GM12891 (cell line): Measurements from ENCODE around the gene CCL8.

Experiments used
- PAX5 ChIP-seq: IDR thresholded peaks from 2 replicates; pipeline ENCODE4 v1.6.1; 2011; ENCODE audit warnings: low read length, moderate library complexity, mild to moderate bottlenecking; ENCODE audit not compliant: insufficient read depth, severe bottlenecking
- POLR2A ChIP-seq: IDR thresholded peaks from 2 replicates; pipeline ENCODE4 v1.6.1; 2011; ENCODE audit warnings: low read depth, low read length, control low read depth
- POLR2AphosphoS5 ChIP-seq: IDR thresholded peaks from 2 replicates; pipeline ENCODE4 v1.6.1; 2011; ENCODE audit warnings: low read depth, low read length, control low read depth
- SPI1 ChIP-seq: IDR thresholded peaks from 2 replicates; pipeline ENCODE4 v1.6.1; 2011; ENCODE audit warnings: low read depth, low read length, control low read depth
- TAF1 ChIP-seq: IDR thresholded peaks from 2 replicates; pipeline ENCODE4 v1.6.1; 2011; ENCODE audit warnings: low read depth, low read length, control low read depth

DNA sequence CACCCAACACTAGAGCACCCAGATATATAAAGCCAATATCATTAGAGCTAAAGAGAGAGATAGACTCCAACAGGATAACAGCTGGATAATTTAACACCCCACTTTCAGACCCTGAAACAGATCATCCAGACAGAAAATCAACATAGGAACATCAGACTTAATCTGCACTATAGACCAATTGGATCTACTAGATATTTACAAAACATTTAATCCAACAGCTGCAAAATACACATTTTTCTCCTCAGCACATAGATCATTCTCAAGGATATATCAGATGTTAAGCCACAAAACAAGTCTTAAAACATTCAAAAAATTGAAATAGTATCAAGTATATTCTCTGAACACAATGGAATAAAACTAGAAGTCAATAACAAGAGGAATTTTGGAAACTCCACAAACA lies 33.0 kb downstream of the CCL8 start:
- TF ChIP-seq POLR2AphosphoS5 (no peak), POLR2A (no peak), TAF1 (no peak), PAX5 (no peak), SPI1 (no peak)
